ENCODE data around the gene KIF12. TPM values are rescaled to one million over a fixed set of nuclear protein-coding genes. Genes with fewer than 3 reads are reported as not detected.
"Not testable (repeated sequence)": the region's sequence is repeated elsewhere in the genome, so short reads cannot be mapped to it uniquely, and the experiment has no call there.

The KIF12 gene
- total RNA-seq, 2 donors from 2014 or later = not detected

DNA sequence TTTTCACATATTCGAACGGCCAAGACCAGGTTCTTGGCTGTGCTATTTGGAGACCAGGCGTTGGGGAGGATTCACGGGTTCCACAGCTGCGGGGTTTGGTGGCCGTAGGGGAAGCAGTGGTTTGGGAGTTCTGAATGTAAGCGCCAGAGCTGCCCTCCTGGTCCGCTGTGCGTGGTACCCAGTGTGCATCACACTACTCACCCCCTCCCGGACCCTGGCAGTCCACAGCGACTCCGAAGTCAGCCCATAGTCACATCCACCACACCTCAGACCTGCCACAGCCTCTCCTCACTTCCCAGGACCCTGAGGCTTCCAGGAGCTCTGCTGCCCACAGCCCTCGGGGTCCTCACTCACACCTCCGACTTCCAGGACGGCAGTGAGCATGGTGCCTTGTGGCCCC lies 47.8 kb downstream of the KIF12 start:
- H3K9me3 Mint-ChIP-seq = no peaks in the 10 kb centered on the region
- DNase-seq (ENCODE audit: low spot score) = no peak
- no peaks in the 10 kb centered on the region for H3K4me1 Mint-ChIP-seq (ENCODE audit: low read depth in 2 of 2)
- H3K4me3 Mint-ChIP-seq = no peak overlapping the region
- H3K27me3 Mint-ChIP-seq = no peaks in the 10 kb centered on the region
- no peaks in the 10 kb centered on the region for H3K36me3 Mint-ChIP-seq
- ATAC-seq = no peak
- no peak overlapping the region for H3K27ac Mint-ChIP-seq

DNA sequence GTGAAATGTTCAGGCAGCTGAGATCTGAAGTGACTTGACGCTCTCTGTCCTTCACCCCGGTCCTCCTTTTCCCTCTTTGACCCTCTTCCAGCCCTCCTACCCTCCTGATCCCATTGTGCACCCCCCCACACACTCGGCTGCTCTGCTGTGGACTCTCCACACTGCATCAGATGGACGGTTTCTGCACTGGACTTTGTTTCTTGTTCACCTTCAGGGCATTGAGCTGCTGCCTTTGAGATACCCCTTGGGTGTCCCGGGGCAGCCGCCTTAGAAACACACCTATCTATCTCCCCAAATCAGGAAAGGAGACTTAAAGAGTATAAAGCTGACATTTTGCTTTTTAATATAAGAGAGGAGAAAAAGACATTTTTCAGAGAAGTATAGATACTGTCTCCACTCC lies 48.4 kb downstream of the KIF12 start:
- no peaks in the 10 kb centered on the region for H3K9me3 Mint-ChIP-seq
- no peaks in the 10 kb centered on the region for H3K4me1 Mint-ChIP-seq (ENCODE audit: low read depth in 2 of 2)
- no peak overlapping the region for H3K27ac Mint-ChIP-seq
- no peak overlapping the region for H3K4me3 Mint-ChIP-seq
- H3K36me3 Mint-ChIP-seq = no peaks in the 10 kb centered on the region
- DNase-seq (ENCODE audit: low spot score) (no peak), ATAC-seq (no peak)
- no peaks in the 10 kb centered on the region for H3K27me3 Mint-ChIP-seq

DNA sequence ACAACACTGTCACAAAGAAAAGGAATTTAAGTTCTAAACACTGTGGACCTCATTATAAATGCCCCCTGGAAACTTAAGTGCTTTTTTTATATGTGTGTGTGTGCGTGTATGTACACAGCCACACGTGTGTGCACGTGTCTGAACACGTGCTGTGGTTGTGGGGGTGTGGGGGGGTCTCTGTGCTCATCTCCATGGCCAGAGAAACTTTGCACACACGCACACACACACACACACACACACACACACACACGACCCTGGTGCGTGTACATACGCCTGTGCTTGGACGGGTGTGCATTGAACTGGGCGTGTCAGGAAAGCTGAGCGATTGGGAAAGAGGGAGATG lies 48.9 kb downstream of the KIF12 start:
- DNase-seq (ENCODE audit: low spot score) = no peak
- Mint-ChIP-seq H3K27me3 (no peaks in the 10 kb centered on the region), H3K36me3 (no peaks in the 10 kb centered on the region), H3K9me3 (no peaks in the 10 kb centered on the region), H3K4me3 (no peak overlapping the region), H3K27ac (no peak overlapping the region), H3K4me1 (ENCODE audit: low read depth in 2 of 2) (no peaks in the 10 kb centered on the region)
- no peak for ATAC-seq

DNA sequence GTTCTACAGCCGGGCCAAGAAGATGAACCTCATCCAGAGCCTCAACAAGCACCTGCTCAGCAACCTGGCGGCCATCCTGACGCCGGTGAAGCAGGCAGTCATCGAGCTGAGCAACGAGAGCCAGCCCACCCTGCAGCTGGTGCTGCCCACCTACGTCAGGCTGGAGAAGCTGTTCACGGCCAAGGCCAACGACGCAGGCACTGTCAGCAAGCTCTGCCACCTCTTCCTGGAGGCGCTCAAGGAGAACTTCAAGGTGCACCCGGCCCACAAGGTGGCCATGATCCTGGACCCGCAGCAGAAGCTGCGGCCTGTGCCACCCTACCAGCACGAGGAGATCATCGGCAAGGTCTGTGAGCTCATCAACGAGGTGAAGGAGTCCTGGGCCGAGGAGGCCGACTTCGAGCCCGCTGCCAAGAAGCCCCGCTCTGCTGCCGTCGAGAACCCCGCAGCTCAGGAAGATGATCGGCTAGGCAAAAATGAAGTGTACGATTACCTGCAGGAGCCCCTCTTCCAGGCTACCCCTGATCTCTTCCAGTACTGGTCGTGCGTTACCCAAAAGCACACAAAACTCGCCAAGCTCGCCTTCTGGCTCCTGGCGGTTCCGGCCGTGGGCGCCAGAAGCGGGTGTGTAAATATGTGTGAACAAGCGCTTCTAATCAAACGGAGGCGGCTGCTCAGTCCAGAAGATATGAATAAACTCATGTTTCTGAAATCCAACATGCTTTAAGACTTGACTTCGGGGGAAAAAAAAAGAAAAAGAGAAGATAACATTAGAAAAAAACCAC lies 49.5 kb downstream of the KIF12 start:
- no peak overlapping the region for H3K27ac Mint-ChIP-seq
- H3K4me3 Mint-ChIP-seq = no peak overlapping the region
- no peaks in the 10 kb centered on the region for H3K36me3 Mint-ChIP-seq
- ATAC-seq = no peak
- no peaks in the 10 kb centered on the region for H3K9me3 Mint-ChIP-seq
- H3K27me3 Mint-ChIP-seq = no peaks in the 10 kb centered on the region
- no peak for DNase-seq (ENCODE audit: low spot score)
- no peaks in the 10 kb centered on the region for H3K4me1 Mint-ChIP-seq (ENCODE audit: low read depth in 2 of 2)

DNA sequence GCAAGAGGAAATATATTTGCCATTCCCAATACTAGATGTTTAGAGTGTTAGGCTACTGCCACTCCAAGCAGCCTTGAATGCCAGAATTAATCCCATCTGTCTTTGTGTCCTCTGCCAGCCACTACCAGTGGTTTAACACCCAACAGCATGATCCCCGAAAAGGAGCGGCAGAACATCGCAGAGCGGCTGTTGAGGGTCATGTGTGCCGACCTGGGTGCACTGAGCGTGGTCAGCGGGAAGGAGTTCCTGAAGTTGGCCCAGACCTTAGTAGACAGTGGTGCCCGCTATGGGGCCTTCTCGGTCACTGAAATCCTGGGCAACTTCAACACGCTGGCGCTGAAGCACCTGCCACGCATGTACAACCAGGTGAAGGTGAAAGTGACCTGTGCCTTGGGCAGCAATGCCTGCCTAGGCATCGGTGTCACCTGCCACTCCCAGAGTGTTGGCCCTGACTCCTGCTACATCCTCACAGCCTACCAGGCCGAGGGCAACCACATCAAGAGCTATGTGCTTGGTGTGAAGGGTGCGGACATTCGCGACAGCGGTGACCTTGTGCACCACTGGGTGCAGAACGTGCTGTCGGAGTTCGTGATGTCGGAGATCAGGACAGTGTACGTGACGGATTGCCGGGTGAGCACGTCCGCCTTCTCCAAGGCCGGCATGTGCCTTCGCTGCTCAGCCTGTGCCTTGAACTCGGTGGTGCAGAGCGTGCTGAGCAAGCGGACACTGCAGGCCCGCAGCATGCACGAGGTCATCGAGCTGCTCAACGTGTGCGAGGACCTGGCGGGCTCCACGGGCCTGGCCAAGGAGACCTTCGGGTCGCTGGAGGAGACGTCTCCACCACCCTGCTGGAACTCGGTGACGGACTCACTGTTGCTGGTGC lies 50.3 kb downstream of the KIF12 start:
- H3K4me1 Mint-ChIP-seq (ENCODE audit: low read depth in 2 of 2) = no peaks in the 10 kb centered on the region
- ATAC-seq (peak in 1 of 2 donors; percentile 35), DNase-seq (ENCODE audit: low spot score) (no peak)
- no peak overlapping the region for H3K4me3 Mint-ChIP-seq
- H3K27ac Mint-ChIP-seq = no peak overlapping the region
- no peaks in the 10 kb centered on the region for H3K9me3 Mint-ChIP-seq
- no peaks in the 10 kb centered on the region for H3K27me3 Mint-ChIP-seq
- H3K36me3 Mint-ChIP-seq = no peaks in the 10 kb centered on the region

DNA sequence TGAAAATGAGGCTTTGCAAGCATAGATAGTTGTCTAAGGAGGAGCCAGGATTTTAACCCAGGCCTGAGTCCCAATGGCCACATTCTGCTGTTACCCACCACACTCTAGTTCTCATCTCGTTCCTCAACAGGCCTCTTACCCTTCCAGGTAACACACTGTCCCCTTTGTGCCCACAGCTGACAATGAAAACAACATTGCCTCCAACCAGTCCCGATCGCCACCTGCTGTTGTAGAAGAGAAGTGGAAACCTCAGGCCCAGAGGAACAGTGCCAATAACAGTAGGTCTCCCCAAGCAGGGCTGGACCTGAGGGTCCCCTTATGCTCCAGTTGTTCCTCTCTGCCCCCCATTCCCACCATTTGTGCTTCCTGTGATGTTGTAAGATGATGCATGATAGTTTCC lies 51.4 kb downstream of the KIF12 start:
- no peak overlapping the region for H3K27ac Mint-ChIP-seq
- H3K4me3 Mint-ChIP-seq = no peak overlapping the region
- H3K4me1 Mint-ChIP-seq (ENCODE audit: low read depth in 2 of 2) = no peaks in the 10 kb centered on the region
- H3K27me3 Mint-ChIP-seq = no peaks in the 10 kb centered on the region
- ATAC-seq = no peak
- H3K36me3 Mint-ChIP-seq = no peaks in the 10 kb centered on the region
- DNase-seq (ENCODE audit: low spot score) = no peak
- no peaks in the 10 kb centered on the region for H3K9me3 Mint-ChIP-seq

DNA sequence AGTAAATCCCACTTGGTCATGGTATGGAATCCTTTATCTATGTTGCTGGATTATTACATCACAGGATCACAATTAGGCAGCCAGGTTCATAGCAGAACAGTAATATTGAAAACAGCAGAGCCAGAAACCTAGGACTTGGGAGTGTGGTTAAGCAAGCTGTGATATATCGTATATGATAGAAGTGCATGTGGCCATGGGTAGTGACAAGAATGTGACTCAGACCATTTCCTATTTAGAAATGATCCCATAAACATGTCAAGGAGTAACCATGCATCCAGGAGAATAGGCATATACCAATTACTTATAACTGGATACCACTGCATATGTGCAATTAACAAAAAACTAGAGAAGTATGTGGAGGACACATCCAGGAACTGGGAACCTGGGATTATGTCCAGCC lies 52.2 kb downstream of the KIF12 start:
- ATAC-seq = no peak
- H3K9me3 Mint-ChIP-seq = no peaks in the 10 kb centered on the region
- no peaks in the 10 kb centered on the region for H3K36me3 Mint-ChIP-seq
- DNase-seq (ENCODE audit: low spot score) = no peak
- H3K27ac Mint-ChIP-seq = no peak overlapping the region
- no peak overlapping the region for H3K4me3 Mint-ChIP-seq
- no peaks in the 10 kb centered on the region for H3K4me1 Mint-ChIP-seq (ENCODE audit: low read depth in 2 of 2)
- H3K27me3 Mint-ChIP-seq = no peaks in the 10 kb centered on the region

DNA sequence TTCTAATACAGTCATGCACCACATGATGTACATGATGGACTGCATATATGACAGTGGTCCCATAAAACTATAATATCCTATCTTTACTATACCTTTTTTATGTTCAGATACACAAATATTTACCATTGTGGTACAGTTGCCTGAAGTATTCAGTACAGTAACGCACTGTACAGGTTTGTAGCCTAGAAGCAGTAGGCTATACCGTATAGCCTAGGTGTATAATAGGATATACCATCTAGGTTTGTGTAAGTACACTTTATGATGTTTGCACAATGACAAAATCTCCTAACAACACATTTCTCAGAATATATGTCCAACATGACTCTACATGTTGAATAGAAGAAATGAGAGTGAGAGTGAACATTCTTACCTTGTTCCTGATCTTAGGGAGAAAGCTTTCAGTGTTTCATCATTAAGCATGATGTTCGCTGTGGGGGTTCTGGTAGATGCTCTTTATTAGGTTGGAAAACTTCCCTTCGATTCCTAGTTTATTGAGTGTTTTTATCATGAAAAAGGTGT lies 52.8 kb downstream of the KIF12 start:
- Mint-ChIP-seq H3K9me3 (no peaks in the 10 kb centered on the region), H3K4me3 (no peak overlapping the region), H3K27ac (no peak overlapping the region), H3K36me3 (no peaks in the 10 kb centered on the region), H3K27me3 (no peaks in the 10 kb centered on the region), H3K4me1 (ENCODE audit: low read depth in 2 of 2) (no peaks in the 10 kb centered on the region)
- no peak for DNase-seq (ENCODE audit: low spot score)
- no peak for ATAC-seq

DNA sequence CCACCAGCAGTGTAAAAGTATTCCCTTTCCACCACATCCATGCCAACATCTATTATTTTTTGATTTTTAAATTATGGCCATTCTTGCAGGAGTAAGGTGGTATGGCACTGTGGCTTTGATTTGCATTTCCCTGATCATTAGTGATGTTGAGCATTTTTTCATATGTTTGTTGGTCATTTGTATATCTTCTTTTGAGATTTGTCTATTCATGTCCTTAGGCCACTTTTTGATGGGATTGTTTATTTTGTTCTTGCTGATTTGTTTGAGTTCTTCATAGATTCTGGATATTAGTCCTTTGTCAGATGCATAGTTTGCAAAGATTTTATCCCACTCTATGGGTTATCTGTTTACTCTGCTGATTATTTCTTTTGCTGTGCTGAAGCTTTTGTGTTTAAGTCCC lies 55.4 kb downstream of the KIF12 start:
- DNase-seq (ENCODE audit: low spot score); H3K9me3 Mint-ChIP-seq; H3K27ac Mint-ChIP-seq; H3K4me3 Mint-ChIP-seq; H3K27me3 Mint-ChIP-seq; ATAC-seq; H3K4me1 Mint-ChIP-seq (ENCODE audit: low read depth in 2 of 2); H3K36me3 Mint-ChIP-seq: not testable (repeated sequence)

Other genes with a start within 250 kb of the KIF12 start
- gene ZNF618, start 223.0 kb downstream of the KIF12 start, total RNA-seq = 1 to 10 TPM in 1 of 2 donors, under 1 TPM in 1; 0.33 to 1.4 TPM
- not detected for gene AMBP, start 21.0 kb downstream of the KIF12 start, total RNA-seq
- gene COL27A1, start 56.2 kb upstream of the KIF12 start, total RNA-seq = 1 to 10 TPM; 1.5 to 1.6 TPM
- gene ORM1, start 223.8 kb upstream of the KIF12 start, total RNA-seq = not detected
- gene ORM2, start 230.6 kb upstream of the KIF12 start, total RNA-seq = not detected

Data from natural killer cell treated with Interleukin-12 subunit alpha and Interleukin-12 subunit beta and Interleukin-15 and Interleukin-18, amount 100 ng/mL, for 72 hours (primary cell).